ENCODE results near the gene WDTC1. TPM values are rescaled to one million over a fixed set of nuclear protein-coding genes. Genes with fewer than 3 reads are reported as not detected.
"Not testable (repeated sequence)": the region's sequence is repeated elsewhere in the genome, so short reads cannot be mapped to it uniquely, and the experiment has no call there.

Gene WDTC1
- total RNA-seq, 1 donor from 2014 or later = 24.7 TPM

- no peak for DNase-seq (ENCODE audit: low read depth)
- no peak overlapping the region for H3K4me3 ChIP-seq (ENCODE audit: low read depth, low read length)
- no peak for TF ChIP-seq CTCF (conservative IDR thresholded peaks at IDR 0.05; ENCODE audit: low read depth, low read length)
Measured at GRCh38 chr1:27216466-27216865, 18.0 kb upstream of the WDTC1 start.

DNA sequence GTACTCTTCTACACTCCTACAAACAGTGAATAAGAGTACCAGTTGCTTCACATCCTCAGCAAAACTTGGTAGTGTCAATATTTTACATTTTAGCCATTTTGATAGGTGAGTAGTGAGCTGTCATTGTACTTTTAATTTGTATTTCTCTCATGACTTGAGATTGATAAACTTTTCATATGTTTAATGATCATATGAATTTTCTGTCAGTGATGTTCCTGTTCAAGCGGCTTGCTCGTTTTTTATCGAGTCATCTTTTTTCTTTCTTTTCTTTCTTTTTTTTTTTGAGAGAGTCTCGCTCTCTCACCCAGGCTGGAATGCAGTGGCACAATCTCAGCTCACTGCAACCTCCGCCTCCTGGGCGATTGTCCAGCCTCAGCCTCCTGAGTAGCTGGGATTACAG, 17.0 kb upstream of the WDTC1 start:
- H3K4me3 ChIP-seq (ENCODE audit: low read depth, low read length) = no peak overlapping the region
- TF ChIP-seq CTCF (conservative IDR thresholded peaks at IDR 0.05; ENCODE audit: low read depth, low read length) = no peak
- no peak for DNase-seq (ENCODE audit: low read depth)

- DNase-seq (ENCODE audit: low read depth) = no peak
- H3K4me3 ChIP-seq (ENCODE audit: low read depth, low read length) = no peak overlapping the region
- no peak for TF ChIP-seq CTCF (conservative IDR thresholded peaks at IDR 0.05; ENCODE audit: low read depth, low read length)
Measured at GRCh38 chr1:27218736-27219135, 15.7 kb upstream of the WDTC1 start.

GRCh38 chr1:27220096-27220495, 14.3 kb upstream of the WDTC1 start:
- H3K4me3 ChIP-seq (ENCODE audit: low read depth, low read length) = no peak overlapping the region
- no peak for TF ChIP-seq CTCF (conservative IDR thresholded peaks at IDR 0.05; ENCODE audit: low read depth, low read length)
- no peak for DNase-seq (ENCODE audit: low read depth)

DNA sequence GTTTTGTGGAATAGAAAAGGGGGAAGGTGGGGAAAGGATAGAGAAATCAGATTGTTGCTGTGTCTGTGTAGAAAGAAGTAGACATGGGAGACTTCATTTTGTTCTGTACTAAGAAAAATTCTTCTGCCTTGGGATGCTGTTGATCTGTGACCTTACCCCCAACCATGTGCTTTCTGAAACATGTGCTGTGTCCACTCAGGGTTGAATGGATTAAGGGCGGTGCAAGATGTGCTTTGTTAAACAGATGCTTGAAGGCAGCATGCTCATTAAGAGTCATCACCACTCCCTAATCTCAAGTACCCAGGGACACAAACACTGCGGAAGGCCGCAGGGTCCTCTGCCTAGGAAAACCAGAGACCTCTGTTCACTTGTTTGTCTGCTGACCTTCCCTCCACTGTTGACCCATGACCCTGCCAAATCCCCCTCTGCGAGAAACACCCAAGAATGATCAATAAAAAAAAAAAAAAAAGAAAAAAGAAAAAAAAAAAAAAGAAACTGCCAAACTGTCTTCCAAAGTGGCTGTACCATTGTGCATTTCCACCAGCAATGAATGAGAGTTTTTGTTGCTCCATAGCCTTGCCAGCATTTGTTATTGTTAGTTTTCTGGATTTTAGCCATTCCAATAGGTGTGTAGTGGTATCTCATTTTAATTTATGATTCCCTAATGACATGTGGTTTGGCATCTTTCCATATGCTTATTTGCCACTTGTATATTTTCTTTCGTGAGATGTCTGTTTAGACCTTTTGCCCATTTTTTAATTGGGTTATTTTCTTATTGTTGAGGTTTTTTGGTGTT, 13.5 kb upstream of the WDTC1 start:
- not testable (repeated sequence) for DNase-seq (ENCODE audit: low read depth); H3K4me3 ChIP-seq (ENCODE audit: low read depth, low read length)

- H3K4me3 ChIP-seq (ENCODE audit: low read depth, low read length) = no peak overlapping the region
- DNase-seq (ENCODE audit: low read depth) = no peak
- TF ChIP-seq CTCF (conservative IDR thresholded peaks at IDR 0.05; ENCODE audit: low read depth, low read length) = no peak
Measured at GRCh38 chr1:27225621-27226020, 8.8 kb upstream of the WDTC1 start.

DNA sequence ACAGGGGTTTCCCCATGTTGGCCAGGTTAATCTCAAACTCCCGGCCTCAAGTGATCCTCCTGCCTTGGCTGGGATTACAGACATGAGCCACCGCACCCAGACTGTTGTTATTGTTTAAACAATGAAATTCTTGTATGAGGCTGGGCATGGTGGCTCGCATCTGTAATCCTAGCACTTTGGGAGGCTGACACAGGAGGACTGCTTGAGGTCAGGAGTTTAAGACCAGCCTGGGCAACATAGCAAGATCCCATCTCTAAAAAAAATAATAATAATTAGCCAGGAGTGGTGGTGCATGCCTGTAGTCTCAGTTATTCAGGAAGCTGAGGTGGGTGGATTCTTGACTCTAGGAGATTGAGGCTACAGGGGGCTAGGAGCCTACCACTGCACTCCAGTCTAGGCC, 6.7 kb upstream of the WDTC1 start:
- no peak overlapping the region for H3K4me3 ChIP-seq (ENCODE audit: low read depth, low read length)
- DNase-seq (ENCODE audit: low read depth) = no peak
- TF ChIP-seq CTCF (conservative IDR thresholded peaks at IDR 0.05; ENCODE audit: low read depth, low read length) = no peak
